ENCODE data around the gene SORCS2. TPM values are rescaled to one million over a fixed set of nuclear protein-coding genes. Genes with fewer than 3 reads are reported as not detected.

SORCS2 gene
- total and polyA plus RNA-seq, 2 donors (not counting 1 experiment from before 2014, with no cell fraction given) = not detected

DNA sequence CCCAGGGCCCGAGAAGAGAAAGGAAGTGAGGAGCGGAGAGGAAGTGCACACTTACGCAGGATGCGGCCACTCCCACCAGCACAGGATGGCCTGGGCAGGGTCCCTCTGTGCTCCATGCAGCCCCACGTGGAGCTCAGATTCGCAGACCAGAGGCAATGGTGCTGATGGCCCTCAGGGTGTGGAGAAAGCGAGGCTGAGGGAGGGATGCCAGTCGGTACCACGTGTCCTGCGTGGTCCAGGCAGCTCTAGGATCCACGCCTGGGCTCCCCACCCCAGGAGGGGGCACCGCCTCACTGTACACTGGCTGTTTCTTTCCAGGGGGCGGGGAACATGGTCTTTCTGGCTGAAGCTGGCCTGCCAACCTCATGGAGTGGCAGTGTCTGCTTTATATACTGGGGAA, 505.5 kb downstream of the SORCS2 start:
- no peak overlapping the region for H2AFZ ChIP-seq (ENCODE audit: insufficient read depth, low read depth, low read length, poor library complexity, severe bottlenecking)
- H3K27me3 ChIP-seq (replicated peaks in 1 of 4; ENCODE audit: control extremely low read depth in 1 of 4, control insufficient read depth in 3 of 4, insufficient read depth in 4 of 4, low read length in 3 of 4) = no peaks in the 10 kb centered on the region
- no peak overlapping the region for H3K4me2 ChIP-seq (replicated peaks; ENCODE audit: low read depth, low read length, poor library complexity, severe bottlenecking)
- H3K4me1 Mint-ChIP-seq = no peaks in the 10 kb centered on the region
- peaks cover 2% of the 10 kb centered on the region for H3K9me3 Mint-ChIP-seq (ENCODE audit: insufficient read depth)
- no peak overlapping the region for H3K4me3 ChIP-seq (ENCODE audit: control extremely low read depth in 1 of 5, extremely low read depth in 1 of 5, insufficient read depth in 1 of 5, low read depth in 2 of 5, low read length in 4 of 5)
- no peaks in the 10 kb centered on the region for H4K20me1 ChIP-seq (ENCODE audit: control insufficient read depth, insufficient read depth, low read length, poor library complexity, severe bottlenecking)
- ATAC-seq (ENCODE audit: low read depth) (no peak), DNase-seq (no peak)
- peaks cover 5% of the 10 kb centered on the region for H3K27me3 Mint-ChIP-seq
- H3K4me3 Mint-ChIP-seq = no peak overlapping the region
- H3K36me3 ChIP-seq (replicated peaks in 1 of 2; ENCODE audit: control extremely low read depth in 1 of 2, control insufficient read depth in 1 of 2, extremely low read depth in 1 of 2, insufficient read depth in 2 of 2, low read length in 1 of 2) = no peaks in the 10 kb centered on the region
- H3K4me1 ChIP-seq (ENCODE audit: control insufficient read depth in 2 of 2, insufficient read depth in 2 of 2, low read length in 2 of 2) = no peaks in the 10 kb centered on the region
- ChIA-PET POLR2A (no interaction called here), CTCF (no interaction called here)
- TF ChIP-seq, protein P1, sequence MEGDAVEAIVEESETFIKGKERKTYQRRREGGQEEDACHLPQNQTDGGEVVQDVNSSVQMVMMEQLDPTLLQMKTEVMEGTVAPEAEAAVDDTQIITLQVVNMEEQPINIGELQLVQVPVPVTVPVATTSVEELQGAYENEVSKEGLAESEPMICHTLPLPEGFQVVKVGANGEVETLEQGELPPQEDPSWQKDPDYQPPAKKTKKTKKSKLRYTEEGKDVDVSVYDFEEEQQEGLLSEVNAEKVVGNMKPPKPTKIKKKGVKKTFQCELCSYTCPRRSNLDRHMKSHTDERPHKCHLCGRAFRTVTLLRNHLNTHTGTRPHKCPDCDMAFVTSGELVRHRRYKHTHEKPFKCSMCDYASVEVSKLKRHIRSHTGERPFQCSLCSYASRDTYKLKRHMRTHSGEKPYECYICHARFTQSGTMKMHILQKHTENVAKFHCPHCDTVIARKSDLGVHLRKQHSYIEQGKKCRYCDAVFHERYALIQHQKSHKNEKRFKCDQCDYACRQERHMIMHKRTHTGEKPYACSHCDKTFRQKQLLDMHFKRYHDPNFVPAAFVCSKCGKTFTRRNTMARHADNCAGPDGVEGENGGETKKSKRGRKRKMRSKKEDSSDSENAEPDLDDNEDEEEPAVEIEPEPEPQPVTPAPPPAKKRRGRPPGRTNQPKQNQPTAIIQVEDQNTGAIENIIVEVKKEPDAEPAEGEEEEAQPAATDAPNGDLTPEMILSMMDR (IDR thresholded peaks at IDR 0.05) = no peak
- no peak for TF ChIP-seq EZH2 (IDR thresholded peaks at IDR 0.05; ENCODE audit: borderline replicate concordance, insufficient read depth, low read depth, low read length, poor library complexity, severe bottlenecking)
- H3K9me3 ChIP-seq (ENCODE audit: control extremely low read depth in 1 of 3, control insufficient read depth in 2 of 3, insufficient read depth in 1 of 3, low read length in 2 of 3) = peaks cover 0 to 6% (median 0%) of the 10 kb centered on the region in 3 donors
- no peak overlapping the region for H3K27ac Mint-ChIP-seq
- H3K27ac ChIP-seq (ENCODE audit: low read length in 2 of 2) = no peak overlapping the region
- intact Hi-C loops (cut with micrococcal nuclease) = no loop called here
- no peaks in the 10 kb centered on the region for H3K79me2 ChIP-seq (ENCODE audit: control insufficient read depth, insufficient read depth, low read length)
- no peak overlapping the region for H3K9ac ChIP-seq (ENCODE audit: low read length)
- 75% methylated on average over 13 of the region's 13 CpGs for WGBS (ENCODE audit: insufficient coverage)

- ChIA-PET POLR2A (no interaction called here), CTCF (no interaction called here)
- Histone ChIP-seq H4K20me1 (ENCODE audit: control insufficient read depth, insufficient read depth, low read length, poor library complexity, severe bottlenecking) (no peaks in the 10 kb centered on the region), H3K9me3 (ENCODE audit: control extremely low read depth in 1 of 3, control insufficient read depth in 2 of 3, insufficient read depth in 1 of 3, low read length in 2 of 3) (peaks cover 0 to 3% (median 0%) of the 10 kb centered on the region in 3 donors), H3K27ac (ENCODE audit: low read length in 2 of 2) (no peak overlapping the region), H2AFZ (ENCODE audit: insufficient read depth, low read depth, low read length, poor library complexity, severe bottlenecking) (no peak overlapping the region), H3K79me2 (ENCODE audit: control insufficient read depth, insufficient read depth, low read length) (no peaks in the 10 kb centered on the region), H3K4me3 (ENCODE audit: control extremely low read depth in 1 of 5, extremely low read depth in 1 of 5, insufficient read depth in 1 of 5, low read depth in 2 of 5, low read length in 4 of 5) (no peak overlapping the region), H3K27me3 (replicated peaks in 1 of 4; ENCODE audit: control extremely low read depth in 1 of 4, control insufficient read depth in 3 of 4, insufficient read depth in 4 of 4, low read length in 3 of 4) (no peaks in the 10 kb centered on the region), H3K36me3 (replicated peaks in 1 of 2; ENCODE audit: control extremely low read depth in 1 of 2, control insufficient read depth in 1 of 2, extremely low read depth in 1 of 2, insufficient read depth in 2 of 2, low read length in 1 of 2) (no peaks in the 10 kb centered on the region), H3K9ac (ENCODE audit: low read length) (no peak overlapping the region), H3K4me2 (replicated peaks; ENCODE audit: low read depth, low read length, poor library complexity, severe bottlenecking) (no peak overlapping the region), H3K4me1 (ENCODE audit: control insufficient read depth in 2 of 2, insufficient read depth in 2 of 2, low read length in 2 of 2) (no peaks in the 10 kb centered on the region)
- peaks cover 2% of the 10 kb centered on the region for H3K9me3 Mint-ChIP-seq (ENCODE audit: insufficient read depth)
- intact Hi-C loops (cut with micrococcal nuclease) = no loop called here
- no peak for DNase-seq
- H3K27me3 Mint-ChIP-seq = peaks cover 5% of the 10 kb centered on the region
- H3K27ac Mint-ChIP-seq = no peak overlapping the region
- WGBS (ENCODE audit: insufficient coverage) = 83% methylated on average over 12 of the region's 12 CpGs
- TF ChIP-seq EZH2 (IDR thresholded peaks at IDR 0.05; ENCODE audit: borderline replicate concordance, insufficient read depth, low read depth, low read length, poor library complexity, severe bottlenecking) = no peak
- TF ChIP-seq, protein P1 (IDR thresholded peaks at IDR 0.05) = no peak
- no peak overlapping the region for H3K4me3 Mint-ChIP-seq
- no peak for ATAC-seq (ENCODE audit: low read depth)
- no peaks in the 10 kb centered on the region for H3K4me1 Mint-ChIP-seq
These were observed 506.2 kb downstream of the SORCS2 start for GRCh38 chr4:7698584-7698983.
